ENCODE measurements around the gene APBA2.

APBA2 gene

DNA sequence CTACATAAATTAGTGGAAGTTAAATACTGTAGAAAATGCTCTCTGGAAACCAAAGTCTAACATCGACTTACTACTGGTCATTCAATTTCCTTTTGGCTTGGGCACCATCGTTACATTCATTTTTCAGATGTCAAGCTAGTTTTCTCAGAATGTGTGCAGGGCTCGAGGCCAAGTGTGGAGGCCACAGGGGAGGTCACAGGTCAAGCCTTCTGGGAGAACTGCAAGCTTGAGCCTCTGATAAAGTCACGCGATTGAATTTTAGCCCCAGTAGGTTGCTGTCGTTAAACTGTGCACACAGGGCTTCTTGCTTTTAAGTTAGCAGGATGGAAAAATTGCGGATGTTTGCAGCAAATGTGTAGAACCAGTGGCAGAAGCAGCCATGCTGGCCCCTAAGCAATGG is 182.2 kb downstream of the APBA2 start:
- DNase-seq: no peak

DNA sequence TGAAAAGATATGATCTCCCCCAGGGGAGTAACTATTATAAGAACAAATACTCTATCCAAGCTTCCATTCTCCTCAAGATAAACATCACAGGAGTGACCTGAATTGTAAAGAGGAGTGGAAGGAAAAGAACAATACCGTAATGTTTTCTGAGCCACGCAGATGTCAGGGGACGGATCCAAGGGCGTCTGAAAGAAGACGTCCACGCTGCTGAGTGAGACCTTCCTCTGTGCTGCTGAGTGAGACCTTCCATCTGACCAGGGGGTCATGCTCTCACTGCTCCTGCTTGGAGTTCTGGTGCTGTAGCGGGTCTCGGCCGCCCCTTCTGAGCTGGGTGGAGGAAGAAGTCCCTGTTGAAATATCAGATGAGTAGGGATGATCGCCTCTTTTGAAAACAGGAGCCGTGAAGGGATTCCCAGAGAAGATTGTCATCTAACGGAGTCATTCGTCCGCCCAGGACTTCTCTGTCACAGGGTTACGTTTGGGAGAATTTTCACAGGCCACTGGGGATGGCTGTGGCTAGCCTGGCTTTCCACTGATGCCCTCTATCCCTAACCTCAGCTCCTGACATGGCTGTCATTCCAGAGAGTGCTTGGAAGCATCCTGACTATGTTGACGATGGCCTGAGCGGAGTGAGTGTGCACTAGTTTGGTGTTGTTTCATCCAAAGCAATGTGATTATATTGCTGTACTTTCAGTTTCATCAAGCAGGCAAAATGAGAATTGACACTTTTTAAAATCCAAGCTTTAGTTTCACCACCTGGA is 184.9 kb downstream of the APBA2 start:
- no peak for DNase-seq

DNA sequence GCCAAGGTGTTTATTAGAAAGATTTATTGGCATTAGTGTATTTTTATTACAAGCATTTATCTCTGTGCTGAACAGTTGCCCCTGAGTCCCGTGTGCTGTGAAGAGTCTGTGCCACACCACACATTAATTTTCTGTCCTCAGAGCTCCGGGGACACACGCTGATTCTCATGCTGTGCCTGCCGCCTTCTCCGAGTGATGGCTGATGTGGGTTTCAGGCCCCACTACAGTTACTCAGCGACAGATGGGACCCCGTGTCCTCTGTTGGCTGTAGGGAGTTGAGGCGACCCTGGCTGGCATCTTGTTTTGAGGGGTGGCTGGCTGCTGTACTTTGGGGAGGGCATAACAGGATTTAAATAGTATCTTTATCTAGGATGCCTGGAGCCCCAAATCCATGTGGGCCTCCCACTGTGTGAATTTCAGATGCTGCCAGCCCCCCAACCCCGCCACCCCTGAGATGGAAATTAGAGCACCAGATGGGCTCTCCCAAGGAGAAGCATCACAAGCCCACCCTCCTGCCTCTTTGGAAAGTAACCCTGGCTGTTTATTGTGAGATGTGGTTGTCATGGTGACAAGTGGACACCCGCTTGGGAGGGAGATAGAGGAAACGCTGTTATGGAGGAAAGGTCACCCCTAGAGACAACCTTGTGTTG is 185.6 kb downstream of the APBA2 start:
- DNase-seq: no peak

DNA sequence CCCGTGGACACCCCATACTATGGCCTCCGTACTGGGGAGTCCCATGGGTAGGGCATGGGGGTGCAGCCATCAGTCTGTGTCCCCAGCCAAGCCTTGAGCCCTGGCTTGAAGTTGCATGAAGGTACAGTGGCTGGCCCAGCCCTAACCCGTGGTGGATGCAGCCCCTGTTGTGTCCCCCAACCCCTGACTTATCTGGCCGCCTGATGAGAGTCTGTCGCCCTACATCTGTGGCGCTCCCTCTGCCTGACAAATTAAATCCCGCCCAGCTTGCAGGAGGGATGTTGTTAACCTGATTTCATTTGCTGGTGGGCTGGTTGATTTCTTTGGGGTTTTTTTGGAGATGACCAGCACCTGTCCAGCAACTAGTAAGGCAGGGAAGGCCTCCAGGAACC is 186.1 kb downstream of the APBA2 start:
- no peak for DNase-seq

DNA sequence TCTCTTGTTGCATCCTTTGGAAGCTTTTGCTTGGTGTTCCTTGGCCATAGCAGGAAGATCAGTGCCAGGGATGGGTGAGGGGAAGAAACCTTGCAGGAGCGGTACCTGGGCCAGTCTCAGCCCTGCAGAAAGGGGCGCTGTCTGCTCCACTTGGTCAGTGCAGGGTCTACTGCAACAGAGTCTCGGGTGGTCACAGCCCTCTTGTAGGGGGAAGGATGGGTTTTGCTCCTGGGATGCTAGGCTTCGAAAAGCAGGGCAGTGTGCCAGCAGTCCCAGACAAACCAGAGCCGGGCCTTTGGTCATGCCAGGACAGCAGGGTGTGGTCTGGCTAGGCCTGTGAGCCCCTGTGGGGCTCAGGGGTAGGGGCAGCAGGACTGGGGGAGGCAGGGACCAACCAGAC is 186.7 kb downstream of the APBA2 start:
- DNase-seq: no peak

DNA sequence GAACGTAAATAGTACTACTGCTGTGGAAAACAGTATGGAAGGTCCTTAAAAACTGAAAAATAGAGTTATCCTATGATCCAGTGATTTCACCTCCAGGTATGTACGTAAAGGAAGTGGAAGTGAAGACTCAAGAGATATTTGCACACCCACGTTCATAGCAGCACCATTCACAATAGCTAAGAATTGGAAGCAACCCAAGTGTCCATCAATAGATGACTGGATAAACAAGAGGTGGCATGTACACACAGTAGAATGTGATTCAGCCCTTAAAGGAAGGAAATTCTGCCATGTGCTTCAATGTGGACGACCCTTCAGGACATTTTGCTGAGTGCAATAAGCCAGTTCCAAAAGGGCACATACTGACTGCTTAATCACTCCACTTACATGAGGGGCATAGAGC is 188.3 kb downstream of the APBA2 start:
- no peak for DNase-seq

DNA sequence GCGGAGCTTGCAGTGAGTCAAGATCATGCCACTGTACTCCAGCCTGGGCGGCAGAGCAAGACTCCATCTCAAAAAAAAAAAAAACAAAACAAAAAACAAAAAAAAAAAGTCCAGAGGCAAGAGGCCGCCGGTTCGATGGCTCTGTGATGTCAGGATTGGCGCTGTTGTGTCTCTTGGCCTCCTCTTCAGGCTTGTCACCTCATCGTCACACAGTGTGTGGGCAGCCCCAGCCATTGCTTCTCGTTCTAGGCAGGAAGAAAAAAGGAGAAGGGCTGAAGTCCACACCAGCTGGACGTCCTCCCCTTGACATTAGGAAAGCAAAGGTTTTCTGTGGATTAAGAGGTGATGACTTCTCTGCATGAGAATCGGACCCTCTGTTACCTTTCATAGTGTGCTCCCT is 192.8 kb downstream of the APBA2 start:
- DNase-seq: no peak

DNA sequence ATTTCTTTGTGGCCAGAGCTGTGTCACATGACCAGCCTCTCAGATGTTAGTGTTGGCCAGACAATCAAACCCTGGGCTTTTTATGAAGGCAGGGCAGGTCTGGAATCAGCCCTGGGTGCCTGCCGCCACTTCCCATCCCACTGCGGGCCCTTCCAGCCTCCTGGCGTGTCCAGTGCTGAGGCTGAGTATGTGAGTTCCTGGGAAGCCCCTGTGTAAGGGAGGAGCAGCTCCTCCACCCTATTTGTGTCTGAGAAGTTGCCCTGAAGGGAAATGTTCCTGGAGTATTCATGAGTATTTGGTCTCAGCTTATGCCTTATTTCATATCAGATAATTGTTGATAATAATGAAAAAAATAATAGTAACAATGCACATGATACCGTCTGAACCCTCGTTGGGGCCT is 193.7 kb downstream of the APBA2 start:
- DNase-seq: no peak

DNA sequence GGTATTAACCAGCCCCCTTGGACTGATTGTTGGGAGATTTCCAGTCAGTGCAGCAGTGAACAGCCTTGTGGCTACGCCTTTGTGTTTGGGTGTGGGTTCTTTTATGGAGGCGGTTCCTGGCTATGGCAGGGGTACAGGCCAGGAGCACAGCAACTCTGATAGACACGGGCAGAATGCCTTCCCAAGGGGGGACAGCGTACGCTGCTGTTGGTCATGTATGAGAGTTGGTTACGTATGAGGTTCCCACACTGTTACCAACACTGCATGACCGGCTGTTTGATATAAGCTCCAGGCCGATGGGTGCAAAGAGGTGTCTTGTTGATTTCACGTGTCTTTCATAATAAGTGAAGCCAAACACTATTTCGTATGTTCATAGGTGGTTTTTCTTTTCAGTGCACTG is 196.0 kb downstream of the APBA2 start:
- no peak for DNase-seq

DNA sequence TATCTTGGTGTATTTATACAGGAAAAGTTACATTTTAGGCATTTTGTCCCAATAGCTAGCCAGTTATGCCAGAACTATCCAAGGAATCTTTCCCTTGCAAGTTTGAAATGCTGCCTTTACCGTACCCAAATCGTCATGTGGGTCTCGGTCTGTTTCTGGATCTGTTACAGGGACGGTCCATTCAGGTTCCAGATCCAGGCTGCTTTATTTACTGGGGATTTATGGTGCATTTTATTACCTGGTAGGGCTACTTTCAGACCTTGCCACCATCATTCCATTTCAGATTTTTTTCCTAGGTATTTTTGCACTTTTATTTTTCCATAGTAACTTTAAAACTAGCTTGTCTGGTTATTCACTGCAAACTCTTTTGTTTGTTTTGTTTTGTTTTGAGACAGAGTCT is 197.4 kb downstream of the APBA2 start:
- no peak for DNase-seq

DNA sequence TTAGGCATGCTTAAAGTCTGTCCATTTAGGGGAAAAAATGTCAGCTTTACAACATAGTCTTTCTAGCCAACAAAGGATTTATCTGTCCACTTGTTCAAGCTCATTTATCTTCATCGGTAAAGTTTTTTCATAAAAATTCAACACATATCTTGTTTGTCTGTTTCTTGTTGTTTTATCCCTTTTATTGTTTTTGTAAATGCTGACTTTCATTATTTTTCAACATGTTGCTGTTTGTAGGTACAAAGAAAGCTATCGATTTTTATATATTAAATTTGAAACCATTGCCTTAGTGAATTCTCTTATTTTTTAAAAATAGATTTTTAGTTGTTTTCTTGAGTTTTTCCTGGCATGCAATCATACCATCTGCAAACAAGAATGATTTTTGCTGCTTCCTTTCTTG is 198.1 kb downstream of the APBA2 start:
- DNase-seq: no peak

DNA sequence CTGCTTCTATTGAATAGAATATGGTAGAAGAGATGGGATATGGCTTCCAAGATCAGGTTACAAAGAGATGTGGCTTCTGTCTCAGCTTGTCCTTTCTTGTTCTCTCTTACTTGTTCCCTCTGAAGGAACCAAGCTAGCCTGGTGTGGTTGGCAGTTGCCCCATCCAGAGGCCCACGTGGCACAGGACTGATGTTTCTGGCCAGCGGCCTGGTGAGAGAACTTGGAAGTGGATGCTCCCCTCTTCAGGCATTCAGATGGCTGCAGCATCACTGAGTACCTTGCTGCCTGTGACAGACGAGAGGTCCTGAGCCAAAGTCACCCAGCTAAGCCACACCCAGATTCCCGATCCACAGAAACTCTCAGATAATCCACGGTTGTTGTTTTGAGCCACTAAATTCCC is 200.2 kb downstream of the APBA2 start:
- DNase-seq: no peak

DNA sequence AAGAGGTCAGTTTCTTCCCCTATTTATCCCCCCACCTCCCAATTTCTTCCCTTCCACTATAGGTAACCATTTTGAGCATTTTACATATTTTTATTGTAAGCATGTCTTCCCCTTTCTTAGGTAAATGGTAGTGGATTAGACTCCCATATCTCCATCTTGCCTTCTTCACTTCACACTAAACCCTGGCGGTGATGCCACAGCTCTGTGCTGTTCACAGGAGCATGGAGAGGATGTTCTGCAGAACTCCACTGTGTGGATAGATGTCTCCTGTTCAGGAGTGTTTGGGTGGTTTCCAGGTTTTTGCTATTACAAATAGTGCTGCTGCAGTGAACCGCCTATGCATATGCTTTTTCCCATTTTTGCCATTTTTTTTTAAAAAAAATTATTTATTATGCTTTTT is 201.1 kb downstream of the APBA2 start:
- no peak for DNase-seq

DNA sequence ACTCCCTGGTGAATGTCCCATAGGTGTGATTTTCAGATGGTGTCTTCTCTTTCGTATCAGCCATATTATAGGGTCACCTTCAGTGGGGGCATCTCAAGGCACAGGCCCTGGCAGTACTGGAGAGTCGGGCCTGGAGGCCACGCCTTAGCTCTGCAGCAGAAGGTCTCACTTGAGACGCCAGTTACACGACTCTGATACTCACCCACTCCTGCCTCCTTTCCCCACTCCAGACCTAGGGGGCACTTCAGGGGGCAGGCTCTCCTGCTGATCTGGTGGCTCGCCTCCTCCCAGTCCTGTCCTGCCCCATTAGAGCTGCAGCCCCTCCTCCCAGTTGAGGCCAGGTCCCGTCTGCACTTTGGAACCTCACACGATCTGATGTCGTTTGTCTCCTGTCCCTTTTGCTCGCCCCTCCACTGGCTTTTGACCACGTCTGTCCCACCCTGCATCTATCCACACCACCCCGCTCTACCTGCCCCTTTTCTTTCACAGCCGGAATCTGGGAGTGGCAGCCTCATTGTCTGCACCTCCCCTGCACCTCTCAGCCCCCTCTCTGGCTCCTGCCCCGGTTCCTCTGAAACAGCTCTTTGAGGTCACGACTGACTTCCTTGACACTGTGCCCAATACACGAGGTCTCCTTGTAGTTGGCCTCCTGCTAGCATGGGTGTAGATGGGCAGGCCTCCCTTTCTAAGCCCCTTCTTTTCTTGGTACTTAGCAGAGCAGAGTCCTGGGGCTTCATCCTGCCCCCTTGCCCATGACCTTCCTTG is 201.9 kb downstream of the APBA2 start:
- DNase-seq: no peak

DNA sequence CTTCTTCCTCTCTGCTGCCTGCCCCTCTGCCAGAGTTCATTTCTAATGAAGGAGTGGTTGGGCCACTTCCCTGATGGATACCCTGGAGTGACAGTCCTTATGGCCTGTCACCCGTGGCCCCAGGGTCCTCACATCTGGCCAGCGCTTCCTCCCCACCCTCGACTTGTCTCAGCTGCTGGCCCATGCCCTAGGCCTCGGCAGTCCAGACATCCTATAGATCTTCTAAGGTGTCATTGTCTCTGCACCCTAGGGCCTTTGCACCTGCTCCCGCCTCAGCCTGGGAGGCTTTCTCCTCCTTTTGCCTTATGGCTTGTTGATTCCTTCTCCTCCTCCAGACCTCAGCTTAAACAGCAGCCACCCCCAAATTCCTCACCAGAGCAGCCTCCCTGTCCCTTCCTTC is 202.9 kb downstream of the APBA2 start:
- no peak for DNase-seq

DNA sequence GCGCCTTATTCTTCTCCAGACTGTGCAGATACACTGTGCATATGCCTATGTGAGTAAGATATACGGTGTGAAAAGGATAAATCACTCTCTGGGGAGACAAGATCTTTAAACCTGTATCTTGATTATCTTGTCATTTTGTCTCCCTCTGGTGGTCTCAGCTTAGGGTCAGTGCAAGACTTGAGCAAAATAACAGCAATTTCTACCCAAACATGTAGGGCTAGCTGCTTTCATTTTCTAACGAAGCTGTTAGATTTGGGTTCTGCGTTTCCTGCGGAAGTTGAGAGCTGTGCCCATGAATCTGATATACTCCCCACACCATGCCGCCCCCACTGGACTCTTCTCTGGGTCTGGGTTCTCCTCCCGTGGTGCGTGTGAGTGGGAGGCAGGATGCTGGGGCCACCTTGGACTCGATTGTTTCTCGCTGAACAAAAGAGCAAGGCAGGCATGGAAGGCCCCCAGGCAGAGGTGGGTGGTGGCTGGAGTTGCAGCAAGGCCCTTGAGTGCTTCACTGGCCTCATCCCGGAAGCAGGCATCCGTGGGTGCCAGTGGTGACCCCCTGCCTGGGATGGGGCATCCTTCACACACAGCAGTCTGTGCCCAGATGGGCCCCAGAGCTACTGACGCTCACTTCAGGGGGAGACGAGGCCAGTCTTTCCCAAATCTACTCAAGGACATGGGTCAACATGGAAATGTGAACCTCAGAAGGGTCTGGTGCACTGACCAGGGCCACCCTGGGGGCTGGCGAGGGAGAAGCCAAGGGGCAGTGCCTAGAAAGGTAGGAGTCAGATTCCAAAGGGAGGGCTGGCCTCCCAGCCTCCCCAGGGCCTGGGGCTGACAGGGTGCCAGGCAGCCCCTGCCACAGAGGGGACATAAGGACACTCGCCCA is 204.2 kb downstream of the APBA2 start:
- DNase-seq: no peak

DNA sequence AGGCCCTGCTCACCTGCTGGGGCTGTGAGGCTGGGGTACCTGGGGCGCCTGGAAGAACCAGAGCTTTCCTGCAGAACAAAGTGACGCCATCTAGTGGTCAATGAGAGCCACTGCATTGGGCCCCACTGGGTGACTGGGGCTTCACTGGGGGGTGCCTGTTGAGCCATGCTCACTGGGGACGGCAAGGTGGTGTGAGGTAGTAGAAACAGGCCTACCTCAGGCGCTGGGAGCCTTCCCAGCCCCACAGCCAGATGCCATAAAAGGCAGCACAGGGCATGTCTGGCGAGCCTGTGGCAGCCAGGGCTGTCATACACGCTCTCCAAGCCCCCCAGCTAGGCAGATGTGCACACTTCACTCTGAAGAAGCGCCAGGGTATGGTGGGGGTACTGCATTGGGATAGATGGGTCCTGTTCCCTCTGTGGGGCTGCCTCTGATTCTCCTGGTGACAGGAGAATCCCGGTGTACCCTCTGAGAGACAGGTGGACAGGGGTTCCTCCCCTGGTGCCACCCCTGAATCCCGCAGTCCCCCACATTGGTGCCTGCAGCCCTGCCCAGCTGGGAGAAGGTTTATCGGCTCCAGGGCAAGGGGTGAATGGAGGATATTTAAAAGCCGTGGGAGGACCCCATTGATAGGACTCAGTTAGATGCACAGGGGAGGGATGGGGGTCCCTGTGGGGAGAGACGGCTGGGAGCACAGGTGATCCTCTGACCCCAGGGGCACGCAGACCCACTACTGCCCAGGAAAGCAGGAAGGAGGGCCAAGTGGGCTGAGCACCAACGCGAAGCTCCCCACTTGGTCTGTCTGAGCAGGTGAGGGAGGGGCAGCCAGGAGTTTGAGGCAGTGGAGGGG is 205.1 kb downstream of the APBA2 start:
- DNase-seq: peak; percentile 34

DNA sequence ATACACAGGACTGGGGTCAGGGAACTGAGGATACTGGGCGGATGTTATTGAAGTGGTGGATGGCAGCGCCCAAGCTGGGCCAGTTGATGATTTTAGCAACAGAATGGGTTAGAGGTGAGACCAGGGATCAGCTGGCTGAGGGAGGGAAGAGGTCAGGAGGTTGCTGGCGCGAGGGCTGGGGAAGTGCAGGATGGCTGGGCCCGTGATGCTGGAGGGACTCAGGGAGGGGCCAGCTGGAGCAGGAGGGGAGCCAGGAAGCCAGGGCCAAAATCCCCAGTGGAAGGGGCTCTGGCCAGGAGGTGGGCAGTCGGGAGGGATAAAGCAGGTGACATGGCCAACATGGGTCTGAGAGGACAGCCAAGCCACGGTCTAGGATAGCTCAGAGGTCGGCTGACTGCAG is 205.9 kb downstream of the APBA2 start:
- DNase-seq: no peak

DNA sequence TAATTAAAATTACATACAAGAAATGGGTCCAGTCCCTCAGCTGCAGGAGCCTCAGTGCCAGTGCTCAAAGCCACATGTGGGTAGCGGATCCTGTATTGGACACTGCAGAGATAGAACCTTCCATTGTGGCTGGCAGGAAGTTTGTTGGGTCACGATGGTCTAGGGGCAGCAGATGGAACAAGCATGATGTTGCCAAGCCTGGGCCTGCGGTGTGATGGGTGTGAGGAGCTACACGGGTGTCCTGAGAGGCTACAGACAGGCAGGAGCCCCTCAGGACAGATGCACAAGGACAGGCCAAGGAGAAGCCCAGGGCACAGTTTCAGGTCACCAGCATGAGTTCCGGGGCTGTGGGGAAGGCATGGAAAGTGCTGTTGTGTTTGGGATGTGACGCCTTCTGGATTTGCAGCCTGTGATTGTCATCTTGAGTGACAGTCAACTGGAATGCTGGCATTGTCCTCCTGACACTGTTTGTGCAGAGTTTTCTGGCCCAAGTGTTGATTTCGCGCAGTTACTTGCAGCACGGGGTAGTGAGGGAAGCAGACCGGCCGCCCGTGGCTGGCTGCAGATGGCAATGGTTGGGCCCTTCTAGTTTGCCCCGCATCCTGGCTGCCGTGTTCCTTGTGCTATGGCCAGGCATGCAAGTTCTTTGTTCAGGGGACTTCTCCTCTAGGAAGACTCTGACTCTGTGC is 206.7 kb downstream of the APBA2 start:
- DNase-seq: no peak

DNA sequence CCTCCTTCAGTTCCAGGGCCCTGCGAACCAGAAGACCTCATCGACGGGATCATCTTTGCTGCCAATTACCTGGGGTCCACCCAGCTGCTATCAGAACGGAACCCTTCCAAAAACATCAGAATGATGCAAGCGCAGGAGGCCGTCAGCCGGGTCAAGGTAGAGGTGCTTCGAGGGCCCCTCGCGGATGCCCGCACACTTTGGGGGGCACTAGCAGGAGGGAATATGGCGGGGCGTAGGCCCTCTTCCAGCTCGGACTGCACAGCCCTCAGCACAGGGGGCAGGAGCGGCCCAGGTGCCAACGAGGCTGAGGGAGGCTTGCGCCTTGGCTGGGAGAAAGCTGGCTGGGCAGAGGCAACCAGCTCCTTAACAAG is 207.3 kb downstream of the APBA2 start:
- no peak for DNase-seq

DNA sequence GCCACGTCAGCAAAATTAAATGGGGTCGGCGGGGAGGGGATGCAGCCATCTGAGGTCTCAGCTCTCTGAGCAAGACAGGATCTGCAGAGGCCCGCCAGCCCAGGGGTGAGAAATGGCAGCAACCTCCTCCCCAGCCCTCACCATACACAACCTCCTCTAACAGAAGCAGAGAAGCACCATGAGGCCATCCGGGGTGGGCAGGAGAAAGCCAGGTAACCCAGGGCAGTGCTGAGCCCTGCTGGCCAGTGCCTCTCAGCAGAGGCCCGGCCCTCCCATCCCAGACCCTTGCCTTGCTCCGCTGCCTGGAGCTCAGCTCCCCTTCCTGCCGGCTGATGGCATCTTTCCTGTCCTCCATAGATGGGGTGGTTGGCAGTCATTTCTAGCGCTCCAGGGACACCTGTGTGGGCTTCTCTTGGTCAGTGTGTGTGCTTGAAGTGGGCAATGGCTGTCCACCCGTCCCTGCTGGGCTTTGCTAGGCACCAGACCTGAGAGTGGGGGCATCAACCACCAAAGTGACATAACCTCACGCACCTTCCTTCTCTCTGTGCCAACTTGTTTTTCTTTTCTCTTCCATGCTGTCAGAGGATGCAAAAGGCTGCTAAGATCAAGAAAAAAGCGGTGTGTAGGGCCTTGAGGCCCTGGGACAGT is 208.0 kb downstream of the APBA2 start:
- no peak for DNase-seq
